Right lobe of liver (tissue), 4 donors: ENCODE results near the gene DDN.

Experiments
- CTCF ChIP-seq, 4 donors: fragments of 200-600 bp in 3 of 4; fragments of 450-650 bp in 1 of 4; IDR thresholded peaks; one replicate each; pipeline versions ENCODE4 v1.5.1 to v1.8.0; 2016 to 2022; ENCODE audit warnings: antibody characterized with exemption in 4 of 4, mild to moderate bottlenecking in 2 of 4
- POLR2A ChIP-seq: fragments of 450-650 bp; IDR thresholded peaks from one replicate; pipeline ENCODE4 v1.6.1; 2017; ENCODE audit warnings: antibody characterized with exemption, mild to moderate bottlenecking
- donor health status: DM: no; HTN: no; CAD: no.
- donor health status: DM: no; HTN: no; CAD: no.
- donor health status: DM: no; HTN: yes; CAD: no.

GRCh38 chr12:48968467-48968866, 30.7 kb downstream of the DDN start:
- TF ChIP-seq CTCF (IDR thresholded peaks at IDR 0.05) (no peak), POLR2A (no peak)
